ENCODE data around the gene TEX10.

DNA sequence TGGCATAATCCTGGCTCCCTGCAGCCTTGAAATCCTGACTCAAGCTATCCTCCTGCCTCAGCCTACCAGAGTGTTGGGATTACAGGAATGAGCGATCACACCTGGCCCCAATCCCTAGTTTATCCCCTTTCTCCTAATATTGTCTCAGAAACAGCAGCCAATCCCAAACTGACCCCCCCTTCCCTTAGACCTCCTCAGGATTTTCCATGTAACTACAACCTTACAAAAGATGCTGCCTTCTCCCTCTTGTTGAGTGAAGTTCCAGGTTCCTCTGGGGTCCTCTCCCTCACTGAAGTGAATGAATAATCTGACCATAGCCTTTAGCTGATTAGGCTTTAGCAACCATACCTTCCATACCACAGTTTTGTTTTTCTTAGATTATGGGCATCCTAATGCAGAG lies 48.3 kb upstream of the TEX10 start:
- no peak for TF ChIP-seq RNF2 (IDR thresholded peaks at IDR 0.05; ENCODE audit: borderline replicate concordance, low read depth)
- TF ChIP-seq CTCF (IDR thresholded peaks at IDR 0.05) = no peak
- no peak for TF ChIP-seq RAD21 (conservative IDR thresholded peaks at IDR 0.05 in 1 of 2, IDR thresholded peaks at IDR 0.05 in 1 of 2)
- TF ChIP-seq, protein P1, sequence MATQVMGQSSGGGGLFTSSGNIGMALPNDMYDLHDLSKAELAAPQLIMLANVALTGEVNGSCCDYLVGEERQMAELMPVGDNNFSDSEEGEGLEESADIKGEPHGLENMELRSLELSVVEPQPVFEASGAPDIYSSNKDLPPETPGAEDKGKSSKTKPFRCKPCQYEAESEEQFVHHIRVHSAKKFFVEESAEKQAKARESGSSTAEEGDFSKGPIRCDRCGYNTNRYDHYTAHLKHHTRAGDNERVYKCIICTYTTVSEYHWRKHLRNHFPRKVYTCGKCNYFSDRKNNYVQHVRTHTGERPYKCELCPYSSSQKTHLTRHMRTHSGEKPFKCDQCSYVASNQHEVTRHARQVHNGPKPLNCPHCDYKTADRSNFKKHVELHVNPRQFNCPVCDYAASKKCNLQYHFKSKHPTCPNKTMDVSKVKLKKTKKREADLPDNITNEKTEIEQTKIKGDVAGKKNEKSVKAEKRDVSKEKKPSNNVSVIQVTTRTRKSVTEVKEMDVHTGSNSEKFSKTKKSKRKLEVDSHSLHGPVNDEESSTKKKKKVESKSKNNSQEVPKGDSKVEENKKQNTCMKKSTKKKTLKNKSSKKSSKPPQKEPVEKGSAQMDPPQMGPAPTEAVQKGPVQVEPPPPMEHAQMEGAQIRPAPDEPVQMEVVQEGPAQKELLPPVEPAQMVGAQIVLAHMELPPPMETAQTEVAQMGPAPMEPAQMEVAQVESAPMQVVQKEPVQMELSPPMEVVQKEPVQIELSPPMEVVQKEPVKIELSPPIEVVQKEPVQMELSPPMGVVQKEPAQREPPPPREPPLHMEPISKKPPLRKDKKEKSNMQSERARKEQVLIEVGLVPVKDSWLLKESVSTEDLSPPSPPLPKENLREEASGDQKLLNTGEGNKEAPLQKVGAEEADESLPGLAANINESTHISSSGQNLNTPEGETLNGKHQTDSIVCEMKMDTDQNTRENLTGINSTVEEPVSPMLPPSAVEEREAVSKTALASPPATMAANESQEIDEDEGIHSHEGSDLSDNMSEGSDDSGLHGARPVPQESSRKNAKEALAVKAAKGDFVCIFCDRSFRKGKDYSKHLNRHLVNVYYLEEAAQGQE (IDR thresholded peaks at IDR 0.05) = no peak
- TF ChIP-seq BCL3 (IDR thresholded peaks at IDR 0.05) = no peak
- TF ChIP-seq MAX (IDR thresholded peaks at IDR 0.05) = no peak
- no peak for TF ChIP-seq EP300 (IDR thresholded peaks at IDR 0.05)
- no peak for TF ChIP-seq PBX3 (IDR thresholded peaks at IDR 0.05)
- TF ChIP-seq RFX5 (IDR thresholded peaks at IDR 0.05) = no peak
- no peak for TF ChIP-seq SMC3 (IDR thresholded peaks at IDR 0.05)
- no peak for TF ChIP-seq MYC (IDR thresholded peaks at IDR 0.05; ENCODE audit: borderline replicate concordance, low read length)
- no peak for TF ChIP-seq JUN (IDR thresholded peaks at IDR 0.05)
- TF ChIP-seq MAFK (IDR thresholded peaks at IDR 0.05; ENCODE audit: partially characterized antibody) = no peak
